Measurements from ENCODE around the gene UBE2I. TPM values are rescaled to one million over a fixed set of nuclear protein-coding genes. Genes with fewer than 3 reads are reported as not detected.

Gene UBE2I
- total RNA-seq, 1 experiment from 2014 or later: 271 TPM

DNA sequence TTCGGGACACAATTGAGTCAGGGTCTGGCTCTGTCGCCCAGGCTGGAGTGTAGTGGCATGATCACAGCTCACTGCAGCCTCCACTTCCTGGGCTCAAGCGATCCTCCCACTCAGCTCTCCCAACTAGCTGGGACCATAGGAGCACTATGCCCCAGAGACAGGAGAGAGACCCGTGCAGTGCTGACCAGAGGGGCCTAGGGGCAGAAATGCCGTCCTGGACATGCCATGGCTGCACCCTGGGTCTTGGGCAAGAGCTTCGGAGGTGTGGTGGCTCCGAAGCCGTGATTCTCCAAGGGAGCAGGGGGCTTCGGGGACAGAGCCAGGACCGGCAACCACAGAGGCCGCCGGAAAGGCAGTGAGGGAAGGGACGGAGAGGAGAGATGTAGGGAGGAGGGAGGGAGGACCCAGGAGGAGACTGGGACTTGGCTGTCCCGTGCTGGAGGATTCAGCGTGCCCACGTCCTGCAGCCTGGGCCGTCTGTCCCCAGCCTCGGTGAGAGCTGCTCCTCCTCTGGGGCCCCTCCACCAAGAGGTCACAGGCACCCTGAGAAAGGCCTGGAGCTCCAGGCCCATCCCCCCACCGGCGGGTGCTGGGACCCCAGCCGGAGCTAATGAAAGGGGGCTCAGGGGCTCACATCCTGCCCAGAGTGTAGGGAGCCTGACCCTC, 31.7 kb upstream of the UBE2I start:
- Histone ChIP-seq H3K79me2 (ENCODE audit: low read depth) (no peaks in the 10 kb centered on the region), H3K4me1 (replicated peaks; ENCODE audit: insufficient read depth) (no peaks in the 10 kb centered on the region), H3K4me2 (no peak overlapping the region), H3K27me3 (ENCODE audit: insufficient read depth, low read depth) (peaks cover 53% of the 10 kb centered on the region), H3K9me2 (ENCODE audit: insufficient read depth) (no peaks in the 10 kb centered on the region), H3K9me3 (ENCODE audit: insufficient read depth, low read depth) (no peaks in the 10 kb centered on the region), H4K20me1 (ENCODE audit: insufficient read depth) (no peaks in the 10 kb centered on the region), H2AFZ (no peak overlapping the region), H3K4me3 (no peak overlapping the region), H3K27ac (no peak overlapping the region), H3K36me3 (ENCODE audit: low read depth) (no peaks in the 10 kb centered on the region), H3F3A (ENCODE audit: insufficient read depth, low read depth) (no peaks in the 10 kb centered on the region; the same call in 1 of the 2 replicates)
- TF ChIP-seq EZH2 (IDR thresholded peaks at IDR 0.05; ENCODE audit: low read depth): no peak
- intact Hi-C loops (cut with micrococcal nuclease; ENCODE audit: unreplicated experiment): no loop called here
- ChIA-PET POLR2A (ENCODE audit: unreplicated experiment) (no interaction called here), CTCF (no interaction called here)
- no TSS peak for BruUV-seq (replicated peaks)
- DNase-seq: no peak

DNA sequence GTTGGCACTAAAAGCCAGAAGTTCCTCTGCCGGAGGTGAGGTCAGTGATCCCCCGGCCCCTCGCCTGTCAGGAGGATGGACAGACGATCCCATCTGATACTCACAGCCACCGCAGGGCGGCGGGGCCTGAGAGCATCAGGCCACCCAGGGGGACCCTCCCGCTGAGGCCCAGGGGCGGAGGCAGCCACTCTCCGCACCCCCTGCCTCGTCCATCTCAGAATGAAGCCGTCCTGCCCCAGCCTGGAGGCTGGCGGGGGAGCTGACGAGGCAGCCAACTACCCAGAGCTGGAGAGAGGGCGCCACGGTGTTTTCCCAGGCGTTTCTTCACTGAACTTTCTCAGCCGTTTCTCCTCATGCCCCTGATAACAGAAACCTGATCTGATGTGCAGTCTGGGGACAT, 31.0 kb upstream of the UBE2I start:
- Histone ChIP-seq H3K4me3 (no peak overlapping the region), H3K4me2 (no peak overlapping the region), H3K9me2 (ENCODE audit: insufficient read depth) (no peaks in the 10 kb centered on the region), H3F3A (ENCODE audit: insufficient read depth, low read depth) (no peaks in the 10 kb centered on the region; the same call in 1 of the 2 replicates), H3K27ac (no peak overlapping the region), H3K36me3 (ENCODE audit: low read depth) (no peaks in the 10 kb centered on the region), H3K27me3 (ENCODE audit: insufficient read depth, low read depth) (peaks cover 50% of the 10 kb centered on the region), H3K79me2 (ENCODE audit: low read depth) (no peaks in the 10 kb centered on the region), H2AFZ (no peak overlapping the region), H3K9me3 (ENCODE audit: insufficient read depth, low read depth) (no peaks in the 10 kb centered on the region), H3K4me1 (replicated peaks; ENCODE audit: insufficient read depth) (no peaks in the 10 kb centered on the region), H4K20me1 (ENCODE audit: insufficient read depth) (no peaks in the 10 kb centered on the region)
- CTCF ChIA-PET: no interaction called here
- POLR2A ChIA-PET (ENCODE audit: unreplicated experiment): no interaction called here
- DNase-seq: no peak
- TF ChIP-seq EZH2 (IDR thresholded peaks at IDR 0.05; ENCODE audit: low read depth) (no peak), CTCF (conservative IDR thresholded peaks at IDR 0.05) (no peak)
- BruUV-seq (replicated peaks): no TSS peak
- intact Hi-C loops (cut with micrococcal nuclease; ENCODE audit: unreplicated experiment): no loop called here

- Histone ChIP-seq H3F3A (ENCODE audit: insufficient read depth, low read depth) (no peaks in the 10 kb centered on the region; the same call in 1 of the 2 replicates), H3K36me3 (ENCODE audit: low read depth) (no peaks in the 10 kb centered on the region), H3K4me3 (no peak overlapping the region), H3K9me3 (ENCODE audit: insufficient read depth, low read depth) (no peaks in the 10 kb centered on the region), H2AFZ (no peak overlapping the region), H3K4me1 (replicated peaks; ENCODE audit: insufficient read depth) (no peaks in the 10 kb centered on the region), H3K9me2 (ENCODE audit: insufficient read depth) (no peaks in the 10 kb centered on the region), H4K20me1 (ENCODE audit: insufficient read depth) (no peaks in the 10 kb centered on the region), H3K4me2 (no peak overlapping the region), H3K27ac (no peak overlapping the region), H3K27me3 (ENCODE audit: insufficient read depth, low read depth) (peaks cover 54% of the 10 kb centered on the region), H3K79me2 (ENCODE audit: low read depth) (no peaks in the 10 kb centered on the region)
- CTCF ChIA-PET: no interaction called here
- BruUV-seq (replicated peaks): no TSS peak
- POLR2A ChIA-PET (ENCODE audit: unreplicated experiment): interaction anchor here (0.5 to 0.6 kb wide), 2 partner anchors 52 to 566 kb away, joined by 3 read pairs; no protein-coding TSS in a partner anchor
- no peak for DNase-seq
- intact Hi-C loops (cut with micrococcal nuclease; ENCODE audit: unreplicated experiment): no loop called here
- TF ChIP-seq CTCF (conservative IDR thresholded peaks at IDR 0.05) (no peak), EZH2 (IDR thresholded peaks at IDR 0.05; ENCODE audit: low read depth) (no peak)
Measured at GRCh38 chr16:1279081-1279944, 30.1 kb upstream of the UBE2I start.
